Urinary bladder (tissue), 4 donors: ENCODE data around the gene TNFSF9. TPM values are rescaled to one million over a fixed set of nuclear protein-coding genes. Genes with fewer than 3 reads are reported as not detected.
"Not testable (repeated sequence)": the region's sequence is repeated elsewhere in the genome, so short reads cannot be mapped to it uniquely, and the experiment has no call there.

Experiments
- DNase-seq: peaks from one replicate; pipeline ENCODE4 v3.0.0-alpha.2; 2015; ENCODE audit errors: extremely low spot score
- H3K27ac ChIP-seq: one replicate; pipeline ENCODE4 v1.5.1; 2013; ENCODE audit warnings: low read depth, mild to moderate bottlenecking, moderate library complexity
- H3K36me3 ChIP-seq: one replicate; pipeline ENCODE4 v1.6.1; 2013; ENCODE audit warnings: mild to moderate bottlenecking, moderate library complexity; ENCODE audit not compliant: insufficient read depth
- H3K4me1 ChIP-seq: one replicate; pipeline ENCODE4 v1.6.1; 2013; ENCODE audit warnings: mild to moderate bottlenecking, moderate library complexity; ENCODE audit not compliant: insufficient read depth
- H3K4me3 ChIP-seq: one replicate; pipeline ENCODE4 v1.5.1; 2013; ENCODE audit warnings: low read depth, low read length
- WGBS: extraction: QIAGEN DNeasy Blood & Tissue Kit; methylation state at CpG from one replicate; pipeline ENCODE4 v1.1.7; 2013; 5-methylcytosine and 5-hydroxymethylcytosine counted together
- polyA plus RNA-seq: library from polyadenylated mRNA; stranded (reverse); fragments of 200-250 nt; gene quantifications from one replicate; pipeline ENCODE4 v1.2.3, GENCODE V29; 2013
- total RNA-seq: library from RNA; depleted of rRNA; stranded (reverse); fragments of >200 nt; gene quantifications from one replicate; pipeline ENCODE4 v1.2.3, GENCODE V29; 2014
- donor health status: healthy with polysubstance abuse.
- donor health status: healthy.

TNFSF9 gene
- total and polyA plus RNA-seq, 2 donors = 0.53 to 0.91 TPM

GRCh38 chr19:6532244-6532999, 1.6 kb downstream of the TNFSF9 start:
- no peaks in the 10 kb centered on the region for H3K4me1 ChIP-seq
- DNase-seq = no peak
- WGBS = 41% methylated on average over 31 of the region's 31 CpGs
- no peak overlapping the region for H3K27ac ChIP-seq
- no peak overlapping the region for H3K4me3 ChIP-seq
- no peaks in the 10 kb centered on the region for H3K36me3 ChIP-seq

- no peak for DNase-seq
- H3K4me3 ChIP-seq = no peak overlapping the region
- no peak overlapping the region for H3K27ac ChIP-seq
- H3K36me3 ChIP-seq = no peaks in the 10 kb centered on the region
- 33% methylated on average over 3 of the region's 3 CpGs for WGBS
- H3K4me1 ChIP-seq = no peaks in the 10 kb centered on the region
Measured at GRCh38 chr19:6533000-6533328, 2.1 kb downstream of the TNFSF9 start.

GRCh38 chr19:6533746-6534418, 3.1 kb downstream of the TNFSF9 start:
- DNase-seq = no peak
- H3K4me3 ChIP-seq = no peak overlapping the region
- H3K36me3 ChIP-seq = no peaks in the 10 kb centered on the region
- H3K4me1 ChIP-seq = no peaks in the 10 kb centered on the region
- H3K27ac ChIP-seq = no peak overlapping the region
- WGBS = 14% methylated on average over 11 of the region's 11 CpGs

- no peaks in the 10 kb centered on the region for H3K36me3 ChIP-seq
- no peaks in the 10 kb centered on the region for H3K4me1 ChIP-seq
- H3K27ac ChIP-seq = no peak overlapping the region
- no peak for DNase-seq
- no peak overlapping the region for H3K4me3 ChIP-seq
- WGBS = 37% methylated on average over 40 of the region's 40 CpGs
Measured at GRCh38 chr19:6534451-6535093, 3.7 kb downstream of the TNFSF9 start.

GRCh38 chr19:6535558-6536137, 4.8 kb downstream of the TNFSF9 start:
- no peak overlapping the region for H3K4me3 ChIP-seq
- WGBS = 87% methylated on average over 10 of the region's 10 CpGs

GRCh38 chr19:6539514-6539913, 8.7 kb downstream of the TNFSF9 start:
- no peaks in the 10 kb centered on the region for H3K4me1 ChIP-seq
- H3K36me3 ChIP-seq = no peaks in the 10 kb centered on the region
- H3K27ac ChIP-seq = no peak overlapping the region
- no peak overlapping the region for H3K4me3 ChIP-seq
- WGBS = 83% methylated on average over 6 of the region's 6 CpGs
- no peak for DNase-seq

More at GRCh38 chr19:6535558-6536137, 4.8 kb downstream of the TNFSF9 start:
- Histone ChIP-seq H3K36me3 (no peaks in the 10 kb centered on the region), H3K27ac (no peak overlapping the region), H3K4me1 (no peaks in the 10 kb centered on the region)
- DNase-seq = no peak

GRCh38 chr19:6540918-6541689, 10.3 kb downstream of the TNFSF9 start:
- Histone ChIP-seq H3K4me1 (no peaks in the 10 kb centered on the region), H3K36me3 (no peaks in the 10 kb centered on the region), H3K4me3 (no peak overlapping the region), H3K27ac (no peak overlapping the region)
- 67% methylated on average over 13 of the region's 13 CpGs for WGBS
- no peak for DNase-seq

GRCh38 chr19:6543866-6544347, 13.1 kb downstream of the TNFSF9 start:
- Histone ChIP-seq H3K4me3 (no peak overlapping the region), H3K36me3 (no peaks in the 10 kb centered on the region), H3K27ac (no peak overlapping the region), H3K4me1 (no peaks in the 10 kb centered on the region)
- 77% methylated on average over 11 of the region's 11 CpGs for WGBS
- no peak for DNase-seq

GRCh38 chr19:6550679-6551078, 19.9 kb downstream of the TNFSF9 start:
- H3K27ac ChIP-seq, H3K4me1 ChIP-seq, DNase-seq, H3K4me3 ChIP-seq, H3K36me3 ChIP-seq: not testable (repeated sequence)
- WGBS = 82% methylated on average over 6 of the region's 6 CpGs

- DNase-seq = no peak
- H3K27ac ChIP-seq = no peak overlapping the region
- WGBS = 77% methylated on average over 3 of the region's 3 CpGs
- no peaks in the 10 kb centered on the region for H3K4me1 ChIP-seq
- H3K4me3 ChIP-seq = no peak overlapping the region
- no peaks in the 10 kb centered on the region for H3K36me3 ChIP-seq
Measured at GRCh38 chr19:6551091-6551490, 20.3 kb downstream of the TNFSF9 start.

- H3K27ac ChIP-seq = no peak overlapping the region
- no peaks in the 10 kb centered on the region for H3K36me3 ChIP-seq
- H3K4me3 ChIP-seq = no peak overlapping the region
- WGBS = 33% methylated on average over 28 of the region's 28 CpGs
- DNase-seq = no peak
- no peaks in the 10 kb centered on the region for H3K4me1 ChIP-seq
Measured at GRCh38 chr19:6551607-6552450, 21.0 kb downstream of the TNFSF9 start.

- Histone ChIP-seq H3K27ac (no peak overlapping the region), H3K4me3 (no peak overlapping the region), H3K4me1 (no peaks in the 10 kb centered on the region), H3K36me3 (no peaks in the 10 kb centered on the region)
- no peak for DNase-seq
- 89% methylated on average over 2 of the region's 2 CpGs for WGBS
Measured at GRCh38 chr19:6556043-6556449, 25.2 kb downstream of the TNFSF9 start.
